GM12878 (cell line): ENCODE measurements around the gene HNRNPAB.

Experiments
- CTCF ChIP-seq, 3 experiments: IDR thresholded peaks in 2 of 3; conservative IDR thresholded peaks in 1 of 3; 2 replicates each; pipeline ENCODE4 v1.5.1; 2011; ENCODE audit warnings: low read depth in 3 of 3, low read length in 3 of 3, mild to moderate bottlenecking in 3 of 3, control low read depth in 2 of 3, moderate library complexity in 2 of 3, inconsistent platforms in 1 of 3, mixed read lengths in 1 of 3; ENCODE audit not compliant: control insufficient read depth in 2 of 3, insufficient read depth in 1 of 3; ENCODE audit errors: extremely low read depth in 1 of 3
- E2F8 ChIP-seq: fragments of 450-650 bp; IDR thresholded peaks from 2 replicates; pipeline ENCODE4 v1.6.1; 2018; ENCODE audit warnings: mild to moderate bottlenecking, low read depth, moderate library complexity; ENCODE audit not compliant: partially characterized antibody
- EP300 ChIP-seq, 2 experiments: fragments of 150-350 bp in 1 of 2; IDR thresholded peaks; 2 replicates each; pipeline ENCODE4 v1.6.1; 2011 to 2012; ENCODE audit warnings: low read depth in 2 of 2, low read length in 2 of 2, borderline replicate concordance in 1 of 2, improper control_type of control experiment in 1 of 2, inconsistent platforms in 1 of 2; ENCODE audit not compliant: control insufficient read depth in 1 of 2
- GABPA ChIP-seq: IDR thresholded peaks from 2 replicates; pipeline ENCODE4 v1.6.1; 2014; ENCODE audit warnings: antibody characterized with exemption, low read depth, mild to moderate bottlenecking, inconsistent platforms
- IKZF2 ChIP-seq, 2 experiments: fragments of 450-650 bp; IDR thresholded peaks; 2 replicates each; pipeline ENCODE4 v1.6.1; 2017; ENCODE audit warnings: mild to moderate bottlenecking in 2 of 2, moderate library complexity in 2 of 2
- NKRF ChIP-seq: fragments of 450-650 bp; conservative IDR thresholded peaks from 2 replicates; pipeline ENCODE4 v1.6.1; 2017; ENCODE audit warnings: mild to moderate bottlenecking, moderate library complexity
- POLR2A ChIP-seq: IDR thresholded peaks from 2 replicates; pipeline ENCODE4 v1.6.1; 2011; ENCODE audit warnings: low read depth, mild to moderate bottlenecking, low read length
- SRF ChIP-seq, 2 experiments: IDR thresholded peaks; 2 replicates each; pipeline ENCODE4 v1.6.1; 2011; ENCODE audit warnings: low read depth in 2 of 2, low read length in 2 of 2, mild to moderate bottlenecking in 1 of 2, moderate library complexity in 1 of 2
- SUZ12 ChIP-seq: fragments of 200-600 bp; sonication (generic); IDR thresholded peaks from one replicate; pipeline ENCODE4 v1.6.1; 2018; ENCODE audit warnings: antibody characterized with exemption, mild to moderate bottlenecking; ENCODE audit not compliant: unreplicated experiment
- TAF1 ChIP-seq: IDR thresholded peaks from 2 replicates; pipeline ENCODE4 v1.6.1; 2011; ENCODE audit warnings: mild to moderate bottlenecking, low read depth, low read length, borderline replicate concordance
- ZBED1 ChIP-seq: IDR thresholded peaks from 2 replicates; pipeline ENCODE4 v1.6.1; 2016; ENCODE audit warnings: borderline replicate concordance
- ZBTB33 ChIP-seq: fragments of 450-650 bp; IDR thresholded peaks from 2 replicates; pipeline ENCODE4 v1.6.1; 2017; ENCODE audit warnings: mild to moderate bottlenecking
- TF ChIP-seq, protein P1 (sequence below): fragments of 450-650 bp; IDR thresholded peaks from 2 replicates; pipeline ENCODE4 v1.6.1; 2016; ENCODE audit warnings: mild to moderate bottlenecking
- TF ChIP-seq, protein P2 (sequence below): IDR thresholded peaks from 2 replicates; pipeline ENCODE4 v1.6.1; 2012; ENCODE audit warnings: low read depth, low read length, improper control_type of control experiment

DNA sequence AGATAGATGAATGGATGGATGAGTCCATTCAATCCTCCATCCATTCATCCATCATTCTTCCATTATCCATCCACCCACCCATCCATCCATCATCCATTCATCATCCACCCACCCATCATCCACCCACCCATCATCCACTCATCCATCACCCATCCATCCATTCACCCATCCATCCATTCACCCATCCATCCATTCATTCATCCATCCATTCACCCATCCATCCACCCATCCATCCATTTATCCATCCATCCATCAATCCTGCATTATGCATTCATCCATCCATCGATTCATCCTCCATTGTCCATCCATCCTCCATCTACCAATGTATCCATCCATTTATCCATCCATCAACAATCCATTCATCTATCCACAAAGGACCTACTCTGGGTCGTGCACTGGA lies 41.1 kb downstream of the HNRNPAB start:
- no peak for TF ChIP-seq SUZ12
- TF ChIP-seq, protein P1, sequence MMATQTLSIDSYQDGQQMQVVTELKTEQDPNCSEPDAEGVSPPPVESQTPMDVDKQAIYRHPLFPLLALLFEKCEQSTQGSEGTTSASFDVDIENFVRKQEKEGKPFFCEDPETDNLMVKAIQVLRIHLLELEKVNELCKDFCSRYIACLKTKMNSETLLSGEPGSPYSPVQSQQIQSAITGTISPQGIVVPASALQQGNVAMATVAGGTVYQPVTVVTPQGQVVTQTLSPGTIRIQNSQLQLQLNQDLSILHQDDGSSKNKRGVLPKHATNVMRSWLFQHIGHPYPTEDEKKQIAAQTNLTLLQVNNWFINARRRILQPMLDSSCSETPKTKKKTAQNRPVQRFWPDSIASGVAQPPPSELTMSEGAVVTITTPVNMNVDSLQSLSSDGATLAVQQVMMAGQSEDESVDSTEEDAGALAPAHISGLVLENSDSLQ, result no peak
- TF ChIP-seq E2F8, result no peak
- TF ChIP-seq ZBED1, result no peak
- TF ChIP-seq NKRF, result no peak
- TF ChIP-seq SRF (IDR thresholded peaks at IDR 0.05; ENCODE audit: low read depth in 2 of 2, low read length in 2 of 2), result no peak
- TF ChIP-seq POLR2A, result no peak
- no peak for TF ChIP-seq EP300 (IDR thresholded peaks at IDR 0.05; ENCODE audit: borderline replicate concordance in 1 of 2, control insufficient read depth in 1 of 2, low read depth in 2 of 2, low read length in 2 of 2)
- no peak for TF ChIP-seq CTCF (IDR thresholded peaks at IDR 0.05 in 2 of 3, conservative IDR thresholded peaks at IDR 0.05 in 1 of 3; ENCODE audit: control insufficient read depth in 2 of 3, extremely low read depth in 1 of 3, insufficient read depth in 1 of 3, low read depth in 3 of 3, low read length in 3 of 3)
- TF ChIP-seq TAF1, result no peak
- TF ChIP-seq GABPA, result no peak
- no peak for TF ChIP-seq IKZF2 (IDR thresholded peaks at IDR 0.05)
- no peak for TF ChIP-seq ZBTB33
- TF ChIP-seq, protein P2, sequence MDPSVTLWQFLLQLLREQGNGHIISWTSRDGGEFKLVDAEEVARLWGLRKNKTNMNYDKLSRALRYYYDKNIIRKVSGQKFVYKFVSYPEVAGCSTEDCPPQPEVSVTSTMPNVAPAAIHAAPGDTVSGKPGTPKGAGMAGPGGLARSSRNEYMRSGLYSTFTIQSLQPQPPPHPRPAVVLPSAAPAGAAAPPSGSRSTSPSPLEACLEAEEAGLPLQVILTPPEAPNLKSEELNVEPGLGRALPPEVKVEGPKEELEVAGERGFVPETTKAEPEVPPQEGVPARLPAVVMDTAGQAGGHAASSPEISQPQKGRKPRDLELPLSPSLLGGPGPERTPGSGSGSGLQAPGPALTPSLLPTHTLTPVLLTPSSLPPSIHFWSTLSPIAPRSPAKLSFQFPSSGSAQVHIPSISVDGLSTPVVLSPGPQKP, result no peak
